Measurements from ENCODE around the gene SUFU.

DNA sequence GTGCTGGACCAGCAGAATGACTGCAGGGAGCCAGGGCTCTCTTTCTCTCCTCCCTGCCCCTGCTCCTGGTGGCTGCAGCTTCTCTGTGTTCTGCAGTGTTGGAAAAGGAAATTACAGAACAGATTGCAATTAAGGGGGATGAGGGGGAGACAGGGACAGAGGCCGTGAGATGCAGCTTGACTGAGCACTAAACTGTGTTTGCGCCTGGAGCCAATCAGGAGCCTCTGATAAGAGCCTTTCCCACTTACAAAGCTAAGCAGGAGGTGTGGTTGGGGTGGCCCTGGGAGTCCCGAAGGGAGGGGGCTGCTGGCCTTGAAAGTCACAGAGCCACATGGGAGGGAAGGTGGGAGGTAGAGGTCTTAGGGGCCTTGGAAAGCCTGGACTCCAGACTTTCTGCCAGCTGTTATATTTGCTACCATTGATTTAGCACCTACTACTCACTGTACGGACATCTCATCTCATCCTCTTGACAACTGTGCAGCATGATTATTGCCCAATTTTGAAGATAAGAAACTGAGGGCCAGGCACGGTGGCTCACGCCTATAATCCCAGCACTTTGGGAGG, 167.2 kb downstream of the SUFU start:
- TF ChIP-seq, protein P1, sequence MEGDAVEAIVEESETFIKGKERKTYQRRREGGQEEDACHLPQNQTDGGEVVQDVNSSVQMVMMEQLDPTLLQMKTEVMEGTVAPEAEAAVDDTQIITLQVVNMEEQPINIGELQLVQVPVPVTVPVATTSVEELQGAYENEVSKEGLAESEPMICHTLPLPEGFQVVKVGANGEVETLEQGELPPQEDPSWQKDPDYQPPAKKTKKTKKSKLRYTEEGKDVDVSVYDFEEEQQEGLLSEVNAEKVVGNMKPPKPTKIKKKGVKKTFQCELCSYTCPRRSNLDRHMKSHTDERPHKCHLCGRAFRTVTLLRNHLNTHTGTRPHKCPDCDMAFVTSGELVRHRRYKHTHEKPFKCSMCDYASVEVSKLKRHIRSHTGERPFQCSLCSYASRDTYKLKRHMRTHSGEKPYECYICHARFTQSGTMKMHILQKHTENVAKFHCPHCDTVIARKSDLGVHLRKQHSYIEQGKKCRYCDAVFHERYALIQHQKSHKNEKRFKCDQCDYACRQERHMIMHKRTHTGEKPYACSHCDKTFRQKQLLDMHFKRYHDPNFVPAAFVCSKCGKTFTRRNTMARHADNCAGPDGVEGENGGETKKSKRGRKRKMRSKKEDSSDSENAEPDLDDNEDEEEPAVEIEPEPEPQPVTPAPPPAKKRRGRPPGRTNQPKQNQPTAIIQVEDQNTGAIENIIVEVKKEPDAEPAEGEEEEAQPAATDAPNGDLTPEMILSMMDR (conservative IDR thresholded peaks at IDR 0.05; ENCODE audit: low read depth, low read length) = no peak
- no peak for TF ChIP-seq MAFK (IDR thresholded peaks at IDR 0.05; ENCODE audit: low read depth, low read length)
- no peak for TF ChIP-seq POLR2A (IDR thresholded peaks at IDR 0.05; ENCODE audit: low read depth, low read length)
- TF ChIP-seq BHLHE40 (IDR thresholded peaks at IDR 0.05; ENCODE audit: low read depth, low read length) = no peak
- TF ChIP-seq FOS (IDR thresholded peaks at IDR 0.05; ENCODE audit: low read depth, low read length) = no peak
- no peak for TF ChIP-seq RFX5 (IDR thresholded peaks at IDR 0.05; ENCODE audit: low read depth, low read length)
- TF ChIP-seq CEBPB (IDR thresholded peaks at IDR 0.05; ENCODE audit: low read depth, low read length) = no peak
- TF ChIP-seq, protein P2, sequence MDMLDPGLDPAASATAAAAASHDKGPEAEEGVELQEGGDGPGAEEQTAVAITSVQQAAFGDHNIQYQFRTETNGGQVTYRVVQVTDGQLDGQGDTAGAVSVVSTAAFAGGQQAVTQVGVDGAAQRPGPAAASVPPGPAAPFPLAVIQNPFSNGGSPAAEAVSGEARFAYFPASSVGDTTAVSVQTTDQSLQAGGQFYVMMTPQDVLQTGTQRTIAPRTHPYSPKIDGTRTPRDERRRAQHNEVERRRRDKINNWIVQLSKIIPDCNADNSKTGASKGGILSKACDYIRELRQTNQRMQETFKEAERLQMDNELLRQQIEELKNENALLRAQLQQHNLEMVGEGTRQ (IDR thresholded peaks at IDR 0.05; ENCODE audit: low read depth, low read length) = no peak
- TF ChIP-seq MAZ (IDR thresholded peaks at IDR 0.05; ENCODE audit: borderline replicate concordance, low read depth, low read length) = no peak
- TF ChIP-seq, protein P3, sequence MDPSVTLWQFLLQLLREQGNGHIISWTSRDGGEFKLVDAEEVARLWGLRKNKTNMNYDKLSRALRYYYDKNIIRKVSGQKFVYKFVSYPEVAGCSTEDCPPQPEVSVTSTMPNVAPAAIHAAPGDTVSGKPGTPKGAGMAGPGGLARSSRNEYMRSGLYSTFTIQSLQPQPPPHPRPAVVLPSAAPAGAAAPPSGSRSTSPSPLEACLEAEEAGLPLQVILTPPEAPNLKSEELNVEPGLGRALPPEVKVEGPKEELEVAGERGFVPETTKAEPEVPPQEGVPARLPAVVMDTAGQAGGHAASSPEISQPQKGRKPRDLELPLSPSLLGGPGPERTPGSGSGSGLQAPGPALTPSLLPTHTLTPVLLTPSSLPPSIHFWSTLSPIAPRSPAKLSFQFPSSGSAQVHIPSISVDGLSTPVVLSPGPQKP (IDR thresholded peaks at IDR 0.05; ENCODE audit: borderline replicate concordance, low read depth, low read length) = no peak
- TF ChIP-seq SMC3 (IDR thresholded peaks at IDR 0.05; ENCODE audit: low read depth, low read length) = no peak
- no peak for TF ChIP-seq RCOR1 (IDR thresholded peaks at IDR 0.05; ENCODE audit: insufficient replicate concordance, low read length)
- TF ChIP-seq RAD21 (IDR thresholded peaks at IDR 0.05; ENCODE audit: low read length) = no peak
- no peak for TF ChIP-seq MXI1 (IDR thresholded peaks at IDR 0.05; ENCODE audit: borderline replicate concordance, low read depth, low read length)

Data from IMR-90 (cell line).